Muscle of leg (tissue), 16 donors: ENCODE data around the gene DNAJC9. TPM values are rescaled to one million over a fixed set of nuclear protein-coding genes. Genes with fewer than 3 reads are reported as not detected.
A peak's percentile ranks its signal among the peaks of the same experiment; 100 is the strongest.

Experiments
- DNase-seq: peaks from one replicate; pipeline ENCODE4 v3.0.0; 2013
- H3K27ac ChIP-seq: one replicate; pipeline ENCODE4 v1.5.1; 2013; ENCODE audit warnings: mild to moderate bottlenecking, low read length, control low read depth
- H3K27me3 ChIP-seq: one replicate; pipeline ENCODE4 v1.6.1; 2013; ENCODE audit warnings: low read length; ENCODE audit not compliant: control insufficient read depth, insufficient read depth
- H3K36me3 ChIP-seq: one replicate; pipeline ENCODE4 v1.6.1; 2013; ENCODE audit warnings: low read length; ENCODE audit not compliant: control insufficient read depth, insufficient read depth
- H3K4me1 ChIP-seq: one replicate; pipeline ENCODE4 v1.6.1; 2013; ENCODE audit warnings: low read length; ENCODE audit not compliant: control insufficient read depth, insufficient read depth
- H3K4me3 ChIP-seq: one replicate; pipeline ENCODE4 v1.5.1; 2013; ENCODE audit warnings: low read length, control low read depth
- H3K9me3 ChIP-seq: replicated peaks from 2 replicates; pipeline ENCODE4 v1.6.1; 2013; ENCODE audit warnings: low read depth, low read length; ENCODE audit not compliant: control insufficient read depth
- WGBS: methylation state at CpG from one replicate; pipeline ENCODE4 v1.1.5; 2013; ENCODE audit warnings: missing lambda C conversion rate; ENCODE audit not compliant: insufficient coverage; 5-methylcytosine and 5-hydroxymethylcytosine counted together
- long read RNA-seq, 11 donors: transcript quantifications; one replicate each; lab custom pipeline, GENCODE V29; 2026
- polyA plus RNA-seq, 8 donors: library from polyadenylated mRNA; unstranded; fragments of 120-200 nt; gene quantifications; one replicate each; pipeline versions ENCODE4 v1.2.1 to v1.2.3, GENCODE V29; 2013; ENCODE audit warnings: inconsistent platforms in 1 of 8, low replicate concordance in 1 of 8; ENCODE audit not compliant: insufficient read length in 8 of 8, insufficient read depth in 1 of 8
- total RNA-seq: library from RNA; stranded (reverse); fragments of 120-200 nt; gene quantifications from one replicate; pipeline ENCODE4 v1.2.4, GENCODE V29; 2013

The DNAJC9 gene
- total RNA-seq (25.4 TPM), polyA plus RNA-seq (10 to 100 TPM; 18.9 to 27.4 (median 21.6) TPM)
- long read RNA-seq, donor 1, transcript DNAJC9-201 (5 exons, 3,032 nt): major isoform, 5 of 5 reads
- long read RNA-seq, donor 1, partial matches to known transcripts: 0 of 5 reads
- long read RNA-seq, donor 1, other reads (novel, unspliced or antisense): 0 of 5 reads
- long read RNA-seq, donor 2, partial matches to known transcripts: 0 of 1 reads
- long read RNA-seq, donor 2, other reads (novel, unspliced or antisense): 0 of 1 reads
- long read RNA-seq, donor 3, transcript DNAJC9-201 (5 exons, 3,032 nt): major isoform, 7 of 15 reads
- long read RNA-seq, donor 3, partial matches to known transcripts: 8 of 15 reads
- long read RNA-seq, donor 3, other reads (novel, unspliced or antisense): 0 of 15 reads
- long read RNA-seq, donor 4, transcript DNAJC9-201 (5 exons, 3,032 nt): major isoform, 12 of 12 reads
- long read RNA-seq, donor 4, partial matches to known transcripts: 0 of 12 reads
- long read RNA-seq, donor 4, other reads (novel, unspliced or antisense): 0 of 12 reads
- long read RNA-seq, donor 5, transcript DNAJC9-201 (5 exons, 3,032 nt): major isoform, 29 of 42 reads
- long read RNA-seq, donor 5, partial matches to known transcripts: 13 of 42 reads
- long read RNA-seq, donor 5, other reads (novel, unspliced or antisense): 0 of 42 reads
- long read RNA-seq, donor 6, transcript DNAJC9-201 (5 exons, 3,032 nt): major isoform, 16 of 23 reads
- long read RNA-seq, donor 6, partial matches to known transcripts: 7 of 23 reads
- long read RNA-seq, donor 6, other reads (novel, unspliced or antisense): 0 of 23 reads
- long read RNA-seq, donor 7, transcript DNAJC9-201 (5 exons, 3,032 nt): major isoform, 20 of 20 reads
- long read RNA-seq, donor 7, partial matches to known transcripts: 0 of 20 reads
- long read RNA-seq, donor 7, other reads (novel, unspliced or antisense): 0 of 20 reads
- long read RNA-seq, donor 8, transcript DNAJC9-201 (5 exons, 3,032 nt): major isoform, 8 of 32 reads
- long read RNA-seq, donor 8, partial matches to known transcripts: 24 of 32 reads
- long read RNA-seq, donor 8, other reads (novel, unspliced or antisense): 0 of 32 reads
- long read RNA-seq, donor 9, transcript DNAJC9-201 (5 exons, 3,032 nt): major isoform, 9 of 9 reads
- long read RNA-seq, donor 9, partial matches to known transcripts: 0 of 9 reads
- long read RNA-seq, donor 9, other reads (novel, unspliced or antisense): 0 of 9 reads
- long read RNA-seq, donor 10, transcript DNAJC9-201 (5 exons, 3,032 nt): major isoform, 15 of 53 reads
- long read RNA-seq, donor 10, partial matches to known transcripts: 38 of 53 reads
- long read RNA-seq, donor 10, other reads (novel, unspliced or antisense): 0 of 53 reads
- long read RNA-seq, donor 11, transcript DNAJC9-201 (5 exons, 3,032 nt): major isoform, 8 of 23 reads
- long read RNA-seq, donor 11, partial matches to known transcripts: 15 of 23 reads
- long read RNA-seq, donor 11, other reads (novel, unspliced or antisense): 0 of 23 reads

DNA sequence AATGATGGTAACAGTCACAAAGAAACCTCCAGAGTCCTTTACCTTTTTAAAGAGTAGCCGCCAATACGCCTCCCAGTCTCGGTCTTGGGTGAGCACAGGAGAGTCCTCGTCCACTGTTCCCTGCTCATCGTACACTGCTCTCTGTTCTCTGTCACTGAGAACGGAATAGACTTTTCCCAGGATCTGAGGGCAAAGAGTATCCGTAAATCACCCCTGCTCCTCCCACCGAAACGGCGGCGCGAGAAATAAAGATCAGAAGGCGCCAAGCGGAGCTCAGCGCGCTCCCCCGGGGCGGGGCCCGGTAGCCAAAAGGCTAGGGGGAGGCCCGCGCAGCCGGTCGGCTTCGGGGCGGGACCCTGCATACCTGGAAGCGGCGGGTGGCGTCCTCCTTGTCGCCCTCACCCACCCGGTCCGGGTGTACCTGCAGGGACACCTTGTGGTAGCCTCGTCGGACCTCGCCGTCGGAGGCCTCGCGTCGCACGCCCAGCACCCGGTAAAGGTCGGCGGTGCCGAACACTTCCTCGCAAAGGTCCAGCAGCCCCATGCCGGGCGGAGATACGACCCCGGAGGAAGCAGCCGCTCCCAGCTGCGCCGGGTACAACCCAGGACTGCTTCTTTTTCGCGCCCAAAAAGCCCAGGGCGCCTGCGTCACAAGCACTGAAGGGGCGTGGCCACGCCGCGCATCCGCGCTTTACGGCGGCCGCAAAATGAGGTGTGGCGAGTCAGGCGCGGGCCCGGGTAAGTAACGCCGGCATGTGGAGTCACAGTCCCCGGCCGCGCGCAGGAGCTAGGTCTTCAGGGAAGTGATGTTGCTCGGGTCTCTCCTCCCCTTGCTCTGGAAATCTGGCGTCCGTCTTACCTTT, at the start of gene DNAJC9:
Gene DNAJC9, minus strand, starts transcription at position 610 of the 863 bp plus-strand sequence. Its CDS starts 66 bp downstream, at position 544.
- WGBS: 0% methylated on average over 77 of the region's 78 CpGs
- H3K36me3 ChIP-seq: peaks cover 46% of the 10 kb centered on the region
- H3K4me3 ChIP-seq: peak within 1 kb of the TSS; percentile 86
- DNase-seq: peak; percentile 97
- peaks cover 15% of the 10 kb centered on the region for H3K4me1 ChIP-seq
- peak within 1 kb of the TSS; percentile 90 for H3K27ac ChIP-seq
- no peaks in the 10 kb centered on the region for H3K9me3 ChIP-seq
- H3K27me3 ChIP-seq: no peaks in the 10 kb centered on the region

- 66% methylated on average over 2 of the region's 3 CpGs for WGBS
- Histone ChIP-seq H3K27me3 (peaks cover 2% of the 10 kb centered on the region), H3K9me3 (no peaks in the 10 kb centered on the region), H3K36me3 (no peaks in the 10 kb centered on the region), H3K4me1 (no peaks in the 10 kb centered on the region), H3K27ac (no peak overlapping the region), H3K4me3 (no peak overlapping the region)
- DNase-seq: no peak
Measured at GRCh38 chr10:73293461-73293860, 46.4 kb upstream of the DNAJC9 start.

- Histone ChIP-seq H3K4me1 (no peaks in the 10 kb centered on the region), H3K9me3 (no peaks in the 10 kb centered on the region), H3K36me3 (no peaks in the 10 kb centered on the region), H3K27ac (no peak overlapping the region), H3K4me3 (no peak overlapping the region), H3K27me3 (peaks cover 1% of the 10 kb centered on the region)
- no peak for DNase-seq
- WGBS: no CpG with 5 or more reads among the region's 1 CpG
Measured at GRCh38 chr10:73289958-73290357, 42.9 kb upstream of the DNAJC9 start.

GRCh38 chr10:73287441-73287840, 40.4 kb upstream of the DNAJC9 start:
- H3K9me3 ChIP-seq: no peaks in the 10 kb centered on the region
- H3K36me3 ChIP-seq: no peaks in the 10 kb centered on the region
- no CpG with 5 or more reads among the region's 1 CpG for WGBS
- no peak overlapping the region for H3K4me3 ChIP-seq
- DNase-seq: peak; percentile 7
- no peak overlapping the region for H3K27ac ChIP-seq
- no peaks in the 10 kb centered on the region for H3K27me3 ChIP-seq
- no peaks in the 10 kb centered on the region for H3K4me1 ChIP-seq

- no CpG with 5 or more reads among the region's 3 CpGs for WGBS
- H3K27me3 ChIP-seq: no peaks in the 10 kb centered on the region
- no peak overlapping the region for H3K4me3 ChIP-seq
- DNase-seq: no peak
- no peaks in the 10 kb centered on the region for H3K4me1 ChIP-seq
- no peaks in the 10 kb centered on the region for H3K9me3 ChIP-seq
- H3K27ac ChIP-seq: no peak overlapping the region
- no peaks in the 10 kb centered on the region for H3K36me3 ChIP-seq
Measured at GRCh38 chr10:73281097-73281496, 34.0 kb upstream of the DNAJC9 start.

GRCh38 chr10:73264423-73264822, 17.4 kb upstream of the DNAJC9 start:
- no peak for DNase-seq
- H3K4me1 ChIP-seq: no peaks in the 10 kb centered on the region
- H3K27ac ChIP-seq: no peak overlapping the region
- WGBS: no CpG with 5 or more reads among the region's 2 CpGs
- H3K36me3 ChIP-seq: no peaks in the 10 kb centered on the region
- H3K9me3 ChIP-seq: no peaks in the 10 kb centered on the region
- peaks cover 3% of the 10 kb centered on the region for H3K27me3 ChIP-seq
- H3K4me3 ChIP-seq: no peak overlapping the region

- Histone ChIP-seq H3K4me1 (no peaks in the 10 kb centered on the region), H3K4me3 (no peak overlapping the region), H3K27me3 (peaks cover 3% of the 10 kb centered on the region), H3K9me3 (peaks cover 3% of the 10 kb centered on the region), H3K36me3 (no peaks in the 10 kb centered on the region), H3K27ac (no peak overlapping the region)
- no CpG with 5 or more reads among the region's 1 CpG for WGBS
- DNase-seq: peak; percentile 17
Measured at GRCh38 chr10:73263693-73264347, 16.8 kb upstream of the DNAJC9 start.

DNA sequence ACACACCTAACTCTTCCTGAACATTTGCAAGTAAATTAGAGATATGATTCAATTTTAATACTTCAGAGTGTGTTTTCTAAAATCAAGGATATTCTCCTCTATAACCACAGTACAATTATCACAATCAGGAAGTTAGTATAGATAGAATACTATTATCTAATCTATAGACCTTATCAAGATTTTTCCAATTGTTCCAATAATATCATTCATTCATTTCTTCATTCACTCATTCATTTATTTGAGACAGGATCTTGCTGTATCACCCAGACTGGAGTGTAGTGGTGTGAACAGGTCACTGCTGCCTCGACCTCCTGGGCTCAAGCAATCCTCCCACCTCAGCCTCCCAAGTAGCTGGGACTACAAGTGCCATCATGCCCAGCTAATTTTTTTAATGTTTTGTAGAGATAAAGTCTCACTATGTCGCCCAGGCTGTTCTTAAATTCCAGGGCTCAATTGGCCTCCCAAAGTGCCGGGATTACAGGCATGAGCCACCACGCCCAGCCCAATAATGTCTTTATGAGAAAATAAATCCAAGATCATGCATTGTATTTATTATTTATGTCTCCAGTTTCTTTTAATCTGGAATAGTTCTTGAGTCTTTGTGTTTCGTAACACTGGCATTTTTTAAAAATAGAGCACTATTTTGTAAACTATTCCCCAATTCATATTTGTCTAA, 16.0 kb upstream of the DNAJC9 start:
- Histone ChIP-seq H3K9me3 (peaks cover 3% of the 10 kb centered on the region), H3K4me1 (no peaks in the 10 kb centered on the region), H3K4me3 (no peak overlapping the region), H3K27ac (no peak overlapping the region), H3K27me3 (no peaks in the 10 kb centered on the region), H3K36me3 (no peaks in the 10 kb centered on the region)
- no peak for DNase-seq
- no CpG with 5 or more reads among the region's 5 CpGs for whole genome bisulfite sequencing
